NAMALWA (cell line): Measurements from ENCODE around the gene SPIN1.

ENCODE experiments used
- DNase-seq: peaks from one replicate; pipeline ENCODE4 v3.0.0-alpha.2; 2015; ENCODE audit warnings: low spot score

Gene SPIN1

GRCh38 chr9:88388886-88389605 lies 802 bp downstream of the SPIN1 start:
- peak; percentile 49 for DNase-seq

GRCh38 chr9:88390371-88390990 lies 2.2 kb downstream of the SPIN1 start:
- DNase-seq: no peak

GRCh38 chr9:88391236-88391635 lies 3.0 kb downstream of the SPIN1 start:
- DNase-seq: no peak

GRCh38 chr9:88391921-88392320 lies 3.7 kb downstream of the SPIN1 start:
- DNase-seq: no peak

GRCh38 chr9:88392549-88392948 lies 4.3 kb downstream of the SPIN1 start:
- no peak for DNase-seq

GRCh38 chr9:88396836-88397577 lies 8.8 kb downstream of the SPIN1 start:
- no peak for DNase-seq

- DNase-seq: no peak
Measured at GRCh38 chr9:88398016-88398415, 9.8 kb downstream of the SPIN1 start.

- no peak for DNase-seq
Measured at GRCh38 chr9:88399966-88400365, 11.7 kb downstream of the SPIN1 start.

GRCh38 chr9:88403340-88403739 lies 15.1 kb downstream of the SPIN1 start:
- no peak for DNase-seq

- no peak for DNase-seq
Measured at GRCh38 chr9:88406051-88406450, 17.8 kb downstream of the SPIN1 start.

- DNase-seq: no peak
Measured at GRCh38 chr9:88411471-88411870, 23.2 kb downstream of the SPIN1 start.

GRCh38 chr9:88414298-88414697 lies 26.1 kb downstream of the SPIN1 start:
- DNase-seq: no peak

GRCh38 chr9:88418025-88418424 lies 29.8 kb downstream of the SPIN1 start:
- DNase-seq: no peak

- no peak for DNase-seq
Measured at GRCh38 chr9:88418715-88419540, 30.7 kb downstream of the SPIN1 start.

- DNase-seq: no peak
Measured at GRCh38 chr9:88420227-88420626, 32.0 kb downstream of the SPIN1 start.

- no peak for DNase-seq
Measured at GRCh38 chr9:88421348-88421747, 33.1 kb downstream of the SPIN1 start.

- no peak for DNase-seq
Measured at GRCh38 chr9:88425538-88425950, 37.3 kb downstream of the SPIN1 start.

GRCh38 chr9:88426651-88427050 lies 38.4 kb downstream of the SPIN1 start:
- DNase-seq: no peak

- DNase-seq: no peak
Measured at GRCh38 chr9:88429595-88430430, 41.6 kb downstream of the SPIN1 start.

GRCh38 chr9:88433583-88434255 lies 45.5 kb downstream of the SPIN1 start:
- DNase-seq: no peak

GRCh38 chr9:88435336-88435735 lies 47.1 kb downstream of the SPIN1 start:
- no peak for DNase-seq
